Measurements from ENCODE around the gene NAALAD2.
"Not testable (repeated sequence)": the region's sequence is repeated elsewhere in the genome, so short reads cannot be mapped to it uniquely, and the experiment has no call there.

Gene NAALAD2

GRCh38 chr11:90197377-90197776, 62.9 kb downstream of the NAALAD2 start:
- no peak for DNase-seq

- no peak for DNase-seq
Measured at GRCh38 chr11:90202342-90202741, 67.9 kb downstream of the NAALAD2 start.

- DNase-seq, result no peak
Measured at GRCh38 chr11:90204407-90204806, 69.9 kb downstream of the NAALAD2 start.

GRCh38 chr11:90204832-90205646, 70.6 kb downstream of the NAALAD2 start:
- DNase-seq, result peak; percentile 28

GRCh38 chr11:90207992-90208391, 73.5 kb downstream of the NAALAD2 start:
- not testable (repeated sequence) for DNase-seq

- DNase-seq, result no peak
Measured at GRCh38 chr11:90208857-90209256, 74.4 kb downstream of the NAALAD2 start.

- DNase-seq, result no peak
Measured at GRCh38 chr11:90213322-90213721, 78.9 kb downstream of the NAALAD2 start.

DNA sequence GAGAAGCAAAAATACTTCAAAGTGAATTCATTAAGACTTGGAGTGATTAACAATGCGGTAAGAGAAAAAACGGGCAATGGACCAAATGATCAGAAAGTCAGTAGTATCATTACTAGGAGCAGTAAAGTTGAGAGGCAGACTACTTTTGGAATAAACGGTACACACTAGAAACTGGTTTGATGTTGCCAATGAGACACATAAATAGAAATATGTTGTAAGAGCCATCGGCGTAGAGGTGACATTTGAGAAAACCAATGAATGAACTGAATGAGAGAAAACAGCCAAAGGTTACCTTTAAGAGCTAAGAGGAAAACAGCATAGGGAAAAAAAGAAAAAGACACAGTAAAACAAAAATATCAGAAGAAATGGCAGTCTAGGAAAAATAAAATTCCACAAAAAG, 82.1 kb downstream of the NAALAD2 start:
- no peak for DNase-seq

GRCh38 chr11:90218606-90219005, 84.1 kb downstream of the NAALAD2 start:
- no peak for DNase-seq

DNA sequence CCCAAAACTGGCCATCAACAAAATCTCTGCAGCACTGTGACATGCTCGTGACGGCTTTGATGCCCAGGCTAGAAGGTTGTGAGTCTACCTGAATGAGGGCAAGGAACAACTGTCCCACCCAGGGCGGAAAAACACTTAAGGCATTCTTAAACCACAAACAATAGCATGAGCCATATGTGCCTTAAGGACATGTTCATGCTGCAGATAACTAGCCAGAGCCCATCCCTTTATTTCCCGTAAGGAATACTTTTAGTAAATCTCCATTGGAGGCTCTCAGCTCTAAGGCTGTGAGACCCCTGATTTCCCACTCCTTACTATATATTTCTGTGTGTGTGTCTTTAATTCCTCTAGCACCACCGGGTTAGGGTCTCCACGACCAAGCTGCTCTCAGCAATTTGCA, 85.0 kb downstream of the NAALAD2 start:
- DNase-seq, result no peak

DNA sequence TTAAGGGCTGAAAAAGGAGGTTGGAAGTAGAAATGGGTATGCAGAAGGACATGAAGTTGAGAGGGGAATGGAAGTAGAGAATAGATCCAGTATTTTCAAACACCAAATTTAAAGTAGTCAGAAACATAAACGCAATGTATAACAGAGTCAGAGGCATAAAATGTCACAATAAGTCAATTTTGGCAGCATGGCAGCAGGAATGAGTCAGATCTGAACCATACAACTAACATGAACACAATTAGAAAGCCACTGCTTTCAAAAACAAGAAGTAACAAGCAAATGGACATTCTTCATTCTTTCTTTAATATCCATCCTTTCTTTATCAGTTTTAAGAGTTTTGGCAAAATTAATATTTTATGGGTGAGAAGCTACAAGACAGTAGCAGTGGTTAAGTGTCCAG, 85.9 kb downstream of the NAALAD2 start:
- DNase-seq, result no peak

GRCh38 chr11:90221803-90222458, 87.5 kb downstream of the NAALAD2 start:
- DNase-seq, result no peak

DNA sequence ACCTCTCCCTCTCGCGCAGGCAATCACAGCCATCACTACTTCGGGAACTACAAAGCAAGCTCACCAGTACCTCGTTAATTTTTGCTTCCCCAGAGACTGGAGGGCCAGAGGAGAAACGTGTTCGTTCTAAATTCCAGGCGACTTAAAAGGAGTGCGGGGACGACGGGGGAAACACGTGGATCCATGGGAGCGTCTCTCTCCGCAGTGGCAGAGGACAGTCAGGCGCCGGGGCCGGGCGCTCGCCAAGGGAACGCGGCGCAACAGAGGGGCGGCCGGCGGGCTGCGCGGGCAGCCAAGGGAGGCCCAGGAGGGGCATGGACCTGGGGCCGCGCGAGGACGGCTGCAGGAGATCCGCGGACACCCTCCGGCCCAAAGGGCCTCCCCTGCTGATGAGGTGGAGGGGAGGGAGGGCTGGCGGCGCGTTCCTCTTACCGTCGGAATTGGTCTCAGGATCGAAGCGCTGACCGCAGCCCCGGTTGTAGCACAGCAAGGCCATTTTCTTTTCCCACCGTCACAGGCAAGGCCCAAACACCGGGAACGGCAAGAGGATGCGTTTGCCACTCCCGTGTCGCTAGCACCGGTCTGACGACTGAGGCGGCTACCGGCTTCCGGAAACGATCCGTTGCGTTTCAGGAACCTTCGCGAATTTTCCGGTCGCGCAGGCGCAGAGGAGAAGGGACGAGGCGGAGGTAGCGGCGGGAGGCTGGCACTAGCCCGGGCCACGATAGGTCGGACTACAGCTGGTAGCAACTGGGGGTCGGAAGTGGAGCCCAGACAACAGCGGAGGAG, 88.2 kb downstream of the NAALAD2 start, which contains the start of gene CHORDC1:
Gene CHORDC1, minus strand, starts transcription at position 591 of the 789 bp plus-strand sequence. Its CDS starts 95 bp downstream, at position 496.
- peak; percentile 94 for DNase-seq

DNA sequence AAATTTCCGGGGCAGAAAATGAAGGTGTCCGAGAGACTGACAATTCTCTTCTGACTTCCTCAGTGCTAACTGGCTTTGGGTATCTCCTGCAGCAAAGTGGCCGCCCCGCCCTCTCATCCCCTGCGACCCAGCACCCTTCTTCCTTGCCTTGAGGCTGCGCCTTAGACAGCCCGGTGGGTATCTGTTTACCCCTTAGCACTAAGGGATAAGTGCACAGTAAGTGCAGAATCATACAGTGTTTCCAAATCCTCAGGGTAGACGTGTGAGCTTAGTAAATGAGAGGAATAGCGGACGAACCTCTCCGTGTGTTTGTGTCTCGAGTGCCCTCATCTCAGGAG, 88.8 kb downstream of the NAALAD2 start:
- DNase-seq, result no peak

DNA sequence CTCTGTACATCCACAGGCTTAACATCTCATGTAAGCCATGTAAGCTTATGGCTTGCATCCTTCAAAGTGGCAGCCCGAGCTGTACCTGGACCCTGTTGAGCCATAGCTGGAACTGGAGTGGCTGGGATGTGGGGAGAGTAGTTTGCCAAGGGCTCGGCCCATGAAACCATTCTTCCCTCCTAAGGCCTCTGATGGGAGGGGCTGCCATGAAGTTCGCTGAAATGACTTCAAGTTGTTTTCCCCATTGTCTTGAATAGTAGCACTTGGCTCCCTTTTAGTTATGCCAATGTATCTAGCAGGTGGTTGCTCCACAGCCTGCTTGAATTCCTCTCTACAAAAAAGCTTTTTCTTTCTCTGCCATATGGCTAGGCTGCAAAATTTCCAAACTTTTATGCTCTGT, 93.6 kb downstream of the NAALAD2 start:
- DNase-seq, result no peak

DNA sequence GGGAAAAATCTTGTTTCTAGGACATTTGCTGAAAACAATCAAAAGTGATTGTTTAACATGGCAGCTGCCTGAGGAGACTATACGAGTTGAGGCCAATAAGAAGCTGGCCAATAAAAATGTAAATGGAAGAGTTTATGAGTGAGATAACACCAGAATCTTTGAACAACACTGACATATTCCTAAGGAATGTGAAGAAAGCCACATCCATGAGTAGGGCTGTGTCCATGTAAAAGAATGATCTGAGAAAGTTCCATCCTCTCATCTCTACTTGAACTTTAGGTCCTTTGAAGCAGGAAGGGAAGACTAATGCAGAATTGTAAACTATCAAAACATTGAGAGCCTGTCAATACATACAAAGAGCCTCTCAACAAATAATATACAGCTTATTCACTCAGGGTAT, 95.3 kb downstream of the NAALAD2 start:
- no peak for DNase-seq

DNA sequence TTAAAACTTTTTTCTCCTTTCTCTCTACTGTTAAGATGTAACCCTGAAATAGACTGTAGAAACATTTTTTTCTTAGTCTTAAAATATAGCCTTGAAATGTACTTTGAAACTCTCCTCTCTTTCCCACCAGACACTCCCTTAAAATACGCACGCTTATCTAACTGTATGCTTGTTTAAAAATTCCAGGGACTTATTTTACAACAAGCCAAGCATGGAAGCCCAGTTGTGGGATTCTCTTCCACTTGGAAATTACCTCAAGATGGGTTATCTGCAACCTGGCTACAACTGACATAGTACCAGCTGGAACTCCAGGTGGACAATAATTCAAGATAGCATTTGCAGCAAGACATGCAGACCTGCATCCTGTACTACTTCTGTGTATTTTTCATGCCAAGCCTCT, 100.5 kb downstream of the NAALAD2 start:
- DNase-seq, result no peak

DNA sequence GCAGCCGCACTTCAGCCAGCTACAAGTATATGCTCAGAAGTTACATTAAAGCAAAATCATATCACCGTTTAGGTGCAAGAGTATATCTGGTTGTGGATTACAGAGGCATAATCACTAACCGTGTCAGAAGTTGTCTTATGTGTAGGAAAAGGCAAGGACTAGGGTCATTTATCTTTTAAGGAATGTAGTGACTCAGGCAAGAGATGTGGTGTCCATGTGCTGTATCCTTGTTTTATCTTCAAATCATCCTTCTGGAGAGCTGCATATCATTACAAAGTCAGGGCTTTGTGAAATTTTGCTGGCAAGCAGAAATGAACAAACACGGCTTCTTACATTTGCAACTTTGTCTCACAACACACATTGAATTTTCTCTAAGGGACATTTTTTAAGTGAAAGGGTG, 101.1 kb downstream of the NAALAD2 start:
- DNase-seq, result no peak

GRCh38 chr11:90237004-90237403, 102.5 kb downstream of the NAALAD2 start:
- no peak for DNase-seq

DNA sequence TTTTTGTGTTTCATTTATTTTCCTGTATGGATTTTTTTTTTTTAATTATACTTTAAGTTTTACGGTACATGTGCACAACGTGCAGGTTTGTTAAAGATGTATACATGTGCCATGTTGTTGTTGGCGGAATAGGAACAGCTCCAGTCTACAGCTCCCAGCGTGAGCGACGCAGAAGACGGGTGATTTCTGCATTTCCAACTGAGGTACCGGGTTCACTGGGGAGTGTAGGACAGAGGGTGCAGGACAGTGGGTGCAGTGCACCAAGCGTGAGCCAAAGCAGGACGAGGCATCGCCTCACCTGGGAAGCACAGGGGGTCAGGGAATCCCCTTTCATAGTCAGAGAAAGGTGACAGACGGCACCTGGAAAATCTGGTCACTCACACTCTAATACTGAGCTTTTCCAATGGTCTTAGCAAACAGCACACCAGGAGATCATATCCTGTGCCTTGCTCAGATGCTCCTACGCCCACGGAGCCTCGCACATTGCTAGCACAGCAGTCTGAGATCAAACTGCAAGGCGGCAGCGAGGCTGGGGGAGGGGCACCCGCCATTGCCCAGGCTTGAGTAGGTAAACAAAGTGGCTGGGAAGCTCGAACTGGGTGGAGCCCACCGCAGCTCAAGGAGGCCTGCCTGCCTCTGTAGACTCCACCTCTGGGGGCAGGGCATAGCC, 105.6 kb downstream of the NAALAD2 start:
- not testable (repeated sequence) for DNase-seq

- no peak for DNase-seq
Measured at GRCh38 chr11:90241414-90241813, 107.0 kb downstream of the NAALAD2 start.

All from RPMI8226 (cell line).